Mesodermal cell (in vitro differentiated cells): ENCODE data around the gene WDPCP.
A peak's percentile ranks its signal among the peaks of the same experiment; 100 is the strongest.
"Not testable (repeated sequence)": the region's sequence is repeated elsewhere in the genome, so short reads cannot be mapped to it uniquely, and the experiment has no call there.

ENCODE experiments used
- H3K27ac ChIP-seq: 2 replicates; pipeline ENCODE4 v1.7.0; 2013; ENCODE audit warnings: mild to moderate bottlenecking, low read depth, low read length, moderate library complexity; ENCODE audit not compliant: severe bottlenecking
- H3K36me3 ChIP-seq: 2 replicates; pipeline ENCODE4 v1.7.1; 2013; ENCODE audit warnings: mild to moderate bottlenecking, low read length, moderate library complexity; ENCODE audit not compliant: control insufficient read depth, insufficient read depth
- H3K4me1 ChIP-seq: one replicate; pipeline ENCODE4 v1.7.1; 2013; ENCODE audit warnings: mild to moderate bottlenecking, low read length; ENCODE audit not compliant: insufficient read depth, control insufficient read depth, poor library complexity, severe bottlenecking
- H3K4me3 ChIP-seq: 2 replicates; pipeline ENCODE4 v1.7.0; 2013; ENCODE audit warnings: low read length, control low read depth, mild to moderate bottlenecking; ENCODE audit not compliant: insufficient read depth, poor library complexity, severe bottlenecking; ENCODE audit errors: extremely low read depth
- H3K9me3 ChIP-seq: 2 replicates; pipeline ENCODE4 v1.7.1; 2013; ENCODE audit warnings: mild to moderate bottlenecking, low read length, moderate library complexity; ENCODE audit not compliant: control insufficient read depth
- WGBS, 2 experiments: methylation state at CpG; one replicate each; pipeline ENCODE4 v1.1.5; 2013; ENCODE audit warnings: missing lambda C conversion rate in 2 of 2; ENCODE audit not compliant: insufficient coverage in 2 of 2; 5-methylcytosine and 5-hydroxymethylcytosine counted together

WDPCP gene

DNA sequence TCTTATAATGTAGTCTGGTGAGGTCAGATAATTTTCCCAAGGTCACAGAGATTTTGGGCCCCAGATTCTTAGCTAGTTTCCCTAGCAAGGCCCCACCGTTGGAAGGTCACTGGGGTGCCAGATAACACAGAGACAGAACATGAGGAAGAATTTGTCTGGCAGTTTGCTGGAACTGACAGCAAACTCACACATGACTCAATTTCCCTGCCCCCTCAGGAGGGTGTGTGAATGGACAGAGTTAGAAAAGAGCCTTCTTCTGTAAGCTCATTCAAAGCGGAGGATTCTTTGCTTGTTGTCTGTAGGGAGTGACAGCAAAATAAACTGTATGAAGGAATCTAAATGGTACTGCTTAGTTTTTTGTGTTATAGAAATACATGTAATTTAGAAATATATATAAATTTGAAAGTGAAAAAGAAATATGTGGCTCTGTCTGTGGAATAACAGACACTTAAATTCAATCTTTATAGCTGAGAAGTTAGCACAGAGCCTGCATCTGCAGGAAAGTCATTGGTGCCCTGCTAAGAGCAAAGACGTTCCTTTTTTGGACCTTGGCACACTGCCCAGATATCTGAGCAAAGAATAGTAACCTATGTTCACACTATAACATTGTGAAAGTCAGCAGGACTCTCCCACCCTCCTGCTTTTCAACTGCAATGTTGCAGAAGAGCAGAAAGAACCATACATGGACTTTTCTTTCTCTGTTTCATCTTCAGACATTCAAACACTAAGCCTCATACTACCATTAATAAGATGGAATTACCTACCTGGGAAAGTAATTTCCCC, 2.5 kb upstream of the WDPCP start:
- peaks cover 26% of the 10 kb centered on the region for H3K36me3 ChIP-seq
- H3K4me1 ChIP-seq, result peaks cover 20% of the 10 kb centered on the region
- 48 to 86% methylated on average over 2 of the region's 3 CpGs for WGBS, 2 experiments
- no peak overlapping the region for H3K4me3 ChIP-seq
- H3K9me3 ChIP-seq, result no peaks in the 10 kb centered on the region
- no peak overlapping the region for H3K27ac ChIP-seq

DNA sequence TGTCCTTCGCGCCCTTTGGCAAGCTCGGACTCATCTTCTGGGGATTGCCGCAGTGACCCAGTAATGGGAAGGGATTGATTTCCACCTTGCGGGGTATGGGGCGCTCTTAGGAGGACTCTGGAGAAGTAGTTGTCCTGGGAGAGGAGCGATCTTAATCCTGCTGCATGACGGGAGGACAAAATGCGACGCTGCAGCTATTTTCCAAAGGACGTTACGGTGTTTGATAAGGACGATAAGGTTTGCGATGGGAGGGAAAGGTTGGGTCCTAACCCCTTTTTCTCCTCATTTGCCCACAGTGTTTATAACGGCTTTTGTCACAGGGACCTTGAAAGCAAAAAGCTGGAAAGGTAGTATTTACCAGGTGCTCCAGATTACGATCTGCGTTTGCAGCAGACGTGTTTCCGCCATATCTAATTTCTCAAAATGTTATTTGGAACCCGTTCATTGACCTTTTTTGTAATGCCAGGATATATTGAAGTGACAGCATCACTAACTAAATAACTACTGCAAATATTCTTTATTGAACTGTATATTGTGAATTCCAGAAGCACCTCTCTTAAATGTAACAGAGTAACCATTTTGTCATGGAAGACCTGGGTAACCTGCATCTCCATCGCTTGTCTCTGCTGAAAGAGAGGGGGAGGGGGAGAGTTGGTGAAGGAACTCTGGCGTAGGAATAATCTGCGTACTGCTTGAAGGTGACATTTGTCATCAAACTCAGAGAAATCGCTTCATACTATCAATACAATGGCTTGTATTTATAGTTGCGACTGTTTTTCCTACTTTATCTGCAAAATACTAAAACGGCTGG, 1.1 kb upstream of the WDPCP start:
- Histone ChIP-seq H3K9me3 (no peaks in the 10 kb centered on the region), H3K36me3 (peaks cover 13% of the 10 kb centered on the region), H3K4me3 (peak overlapping the region; percentile 99), H3K4me1 (peaks cover 20% of the 10 kb centered on the region), H3K27ac (peak overlapping the region; percentile 58)
- WGBS, 2 experiments, result 2 to 9% methylated on average over 7 to 14 of the region's 26 CpGs

DNA sequence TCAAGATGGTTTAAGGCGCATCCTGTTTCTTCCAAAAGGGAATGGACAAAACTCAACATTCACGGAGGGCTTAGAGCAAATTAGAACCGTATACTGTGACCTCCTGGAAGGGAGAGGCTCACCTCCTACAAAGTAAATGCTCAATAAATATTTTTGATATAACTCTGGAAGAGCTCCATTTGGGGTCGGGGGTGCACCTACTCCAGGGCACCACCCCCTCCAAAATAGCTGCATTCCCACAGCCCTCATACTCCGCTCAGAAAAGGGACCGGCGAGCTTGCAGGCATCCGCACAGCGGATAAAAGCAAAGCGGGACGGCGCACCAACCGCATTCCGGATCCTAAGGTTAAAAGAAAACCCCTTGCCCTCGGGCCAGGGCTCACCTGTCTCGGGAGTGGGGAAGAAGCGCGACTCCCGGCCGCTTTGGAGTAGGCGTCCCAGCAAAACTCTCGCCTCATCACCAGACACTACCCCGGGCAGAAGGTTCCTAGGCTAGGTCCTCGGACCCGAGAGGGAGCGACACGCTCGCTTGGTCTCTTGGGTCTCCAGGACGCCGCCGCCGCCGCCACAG, 378 bp downstream of the WDPCP start:
- 0 to 2% methylated on average over 24 to 30 of the region's 33 CpGs for WGBS, 2 experiments
- Histone ChIP-seq H3K9me3 (no peaks in the 10 kb centered on the region), H3K4me1 (peaks cover 20% of the 10 kb centered on the region), H3K27ac (peak overlapping the region; percentile 58), H3K36me3 (peaks cover 10% of the 10 kb centered on the region), H3K4me3 (peak overlapping the region; percentile 99)

DNA sequence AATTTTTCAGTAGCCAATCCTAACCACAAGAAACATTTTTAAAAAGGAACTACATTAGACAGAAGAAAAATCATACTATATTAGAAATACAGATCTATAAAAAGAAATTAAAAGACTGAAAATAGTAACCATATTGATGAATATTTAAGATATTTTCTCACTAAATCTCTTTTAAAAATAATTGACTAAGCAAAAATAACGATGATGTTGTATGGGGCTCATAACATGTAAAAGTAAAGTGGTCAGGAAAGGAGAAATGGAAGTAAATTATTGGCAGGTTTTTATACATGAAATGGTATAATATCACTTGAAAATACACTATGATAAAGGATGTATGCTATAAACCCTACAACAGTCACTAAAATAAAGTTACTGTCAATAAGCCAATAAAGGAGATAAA, 5.4 kb downstream of the WDPCP start:
- WGBS, 2 experiments, result no CpG with 5 or more reads among the region's 1 CpG
- H3K27ac ChIP-seq, result no peak overlapping the region
- H3K36me3 ChIP-seq, result no peaks in the 10 kb centered on the region
- H3K9me3 ChIP-seq, result no peaks in the 10 kb centered on the region
- no peaks in the 10 kb centered on the region for H3K4me1 ChIP-seq
- no peak overlapping the region for H3K4me3 ChIP-seq

DNA sequence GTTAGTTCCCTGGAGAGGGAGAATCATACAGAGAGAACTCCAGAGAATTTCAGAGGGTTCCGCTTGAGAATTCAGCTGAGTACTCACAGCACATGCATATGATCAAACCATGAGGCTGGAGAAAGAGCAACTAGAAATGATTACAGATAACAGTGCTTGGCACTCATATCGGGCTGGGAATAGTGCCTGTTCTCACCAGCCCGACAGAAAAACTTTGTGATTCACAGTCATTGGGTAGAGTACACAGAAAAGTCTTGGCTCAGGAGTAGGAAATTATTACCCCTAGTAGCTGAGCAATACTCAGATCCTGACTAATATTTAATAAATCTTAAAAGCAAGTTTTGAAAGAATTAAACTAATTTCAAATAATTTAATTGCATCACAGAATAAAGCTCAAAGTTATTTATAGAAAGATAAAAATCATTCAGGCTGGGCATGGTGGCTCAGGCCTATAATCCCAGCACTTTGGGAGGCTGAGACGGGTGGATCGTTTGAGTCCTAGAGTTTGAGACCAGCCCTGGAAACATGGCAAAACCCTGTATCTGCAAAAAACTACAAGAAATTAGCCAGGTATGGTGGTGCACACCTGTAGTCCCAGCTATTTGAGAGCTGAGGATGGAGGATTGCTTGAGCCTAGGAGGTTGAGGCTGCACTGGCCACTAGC, 6.8 kb downstream of the WDPCP start:
- no peak overlapping the region for H3K27ac ChIP-seq
- WGBS, 2 experiments, result 91 to 98% methylated on average over 3 to 4 of the region's 5 CpGs
- no peak overlapping the region for H3K4me3 ChIP-seq
- no peaks in the 10 kb centered on the region for H3K36me3 ChIP-seq
- H3K9me3 ChIP-seq, result no peaks in the 10 kb centered on the region
- H3K4me1 ChIP-seq, result no peaks in the 10 kb centered on the region

DNA sequence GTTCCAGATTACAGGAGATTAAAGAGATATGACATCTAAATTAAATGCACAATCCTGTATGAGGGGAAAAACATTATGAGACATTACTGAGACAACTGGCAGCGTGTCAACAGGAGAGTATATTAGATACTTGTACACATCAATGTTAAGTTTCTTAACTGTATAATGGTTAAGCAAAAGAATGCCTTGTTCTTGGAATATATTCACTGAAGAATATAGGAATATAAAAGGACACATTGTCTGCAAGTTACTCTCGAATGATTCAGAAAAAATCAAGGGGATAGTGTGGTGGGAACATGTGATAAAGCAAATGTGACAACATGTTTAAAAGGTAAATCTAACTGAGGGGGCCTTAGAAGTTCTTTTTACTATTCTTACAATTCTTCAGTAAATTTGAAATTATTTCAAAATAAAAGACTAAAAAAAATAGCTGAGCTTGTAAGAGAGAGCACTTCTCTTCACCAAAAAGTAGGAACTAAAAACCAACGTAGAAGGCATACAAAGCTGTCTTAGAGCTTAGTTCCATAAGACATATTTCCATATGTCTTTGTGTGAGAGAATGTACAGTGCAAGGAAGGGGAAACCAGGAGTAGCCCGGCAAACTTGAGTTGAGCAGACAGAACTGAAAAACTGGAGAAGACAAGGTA, 7.5 kb downstream of the WDPCP start:
- H3K9me3 ChIP-seq, result no peaks in the 10 kb centered on the region
- no peaks in the 10 kb centered on the region for H3K36me3 ChIP-seq
- H3K27ac ChIP-seq, result no peak overlapping the region
- no peak overlapping the region for H3K4me3 ChIP-seq
- 90 to 100% methylated on average over 2 of the region's 4 CpGs for WGBS, 2 experiments
- H3K4me1 ChIP-seq, result no peaks in the 10 kb centered on the region

DNA sequence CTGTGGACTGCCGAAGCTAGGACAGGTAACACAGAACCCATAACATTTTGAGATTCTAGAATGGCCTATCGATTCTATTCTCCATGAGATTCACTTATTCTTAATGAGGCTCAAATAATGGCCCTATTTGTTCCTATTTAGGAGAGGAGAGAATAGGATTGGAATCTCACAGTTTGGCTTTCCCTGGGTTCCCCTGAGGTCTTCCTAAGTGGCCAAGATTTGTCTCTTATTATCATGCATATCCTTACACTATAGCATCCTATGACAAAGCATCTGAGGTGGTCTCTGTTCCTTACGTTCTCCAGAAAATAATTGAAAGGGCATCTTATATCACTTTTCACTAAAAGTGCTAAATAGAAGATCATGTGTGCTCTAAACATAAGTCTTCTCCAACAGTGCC, 9.5 kb downstream of the WDPCP start:
- Histone ChIP-seq H3K36me3 (no peaks in the 10 kb centered on the region), H3K9me3 (no peaks in the 10 kb centered on the region), H3K27ac (no peak overlapping the region), H3K4me1 (no peaks in the 10 kb centered on the region), H3K4me3 (no peak overlapping the region)
- WGBS, 2 experiments, result 94% methylated on average over 2 of the region's 3 CpGs; no CpG with 5 or more reads in 1 of the 2 experiments

DNA sequence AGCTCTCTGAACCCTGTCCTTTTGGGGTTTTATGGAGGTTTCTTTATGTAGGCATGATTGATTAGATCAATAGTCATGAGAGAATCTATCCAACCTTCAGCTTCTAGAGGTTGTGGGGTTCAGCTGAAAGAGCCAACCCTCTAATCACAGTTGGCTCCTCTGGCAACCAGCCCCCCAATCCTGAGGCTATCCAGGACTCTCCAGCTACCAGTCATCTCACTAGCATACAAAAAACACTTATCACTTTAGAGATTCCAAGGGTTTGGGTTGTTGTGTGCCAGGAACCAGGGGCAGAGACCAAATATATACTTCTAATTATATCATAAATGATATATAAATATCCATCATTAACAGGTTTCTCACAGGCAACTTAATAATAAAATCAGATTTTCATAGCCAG, 11.7 kb downstream of the WDPCP start:
- Histone ChIP-seq H3K36me3 (no peaks in the 10 kb centered on the region), H3K4me1 (no peaks in the 10 kb centered on the region)

DNA sequence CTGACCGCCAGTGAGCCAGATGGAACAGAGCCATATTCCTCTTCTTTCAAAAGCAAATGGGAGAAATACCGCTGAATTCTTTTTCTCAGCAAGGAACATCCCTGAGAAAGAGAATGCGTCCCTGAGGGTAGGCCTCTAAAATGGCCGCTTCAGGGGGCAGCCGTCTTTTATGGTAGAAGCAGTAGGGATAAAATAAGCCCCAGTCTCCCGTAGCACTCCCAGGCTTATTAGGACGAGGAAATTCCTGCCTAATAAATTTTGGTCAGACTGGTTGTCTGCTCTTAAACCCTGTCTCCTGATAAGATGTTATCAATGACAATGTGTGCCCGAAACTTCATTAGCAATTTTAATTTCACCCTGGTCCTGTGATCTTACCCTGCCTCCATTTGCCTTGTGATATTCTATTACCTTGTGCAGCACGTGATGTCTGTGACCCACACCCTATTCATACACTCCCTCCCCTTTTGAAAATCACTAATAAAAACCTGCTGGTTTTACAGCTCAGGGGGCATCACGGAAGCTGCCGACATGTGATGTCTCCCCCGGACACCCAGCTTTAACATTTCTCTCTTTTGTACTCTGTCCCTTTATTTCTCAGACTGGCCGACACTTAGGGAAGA, 14.4 kb downstream of the WDPCP start:
- H3K27ac ChIP-seq, H3K4me3 ChIP-seq, H3K9me3 ChIP-seq, H3K4me1 ChIP-seq, H3K36me3 ChIP-seq: not testable (repeated sequence)
- WGBS, 2 experiments, result 84 to 93% methylated on average over 9 to 10 of the region's 13 CpGs

More for the DNA sequence above, 11.7 kb downstream of the WDPCP start:
- no peaks in the 10 kb centered on the region for H3K9me3 ChIP-seq
- H3K4me3 ChIP-seq, result no peak overlapping the region
- H3K27ac ChIP-seq, result no peak overlapping the region

DNA sequence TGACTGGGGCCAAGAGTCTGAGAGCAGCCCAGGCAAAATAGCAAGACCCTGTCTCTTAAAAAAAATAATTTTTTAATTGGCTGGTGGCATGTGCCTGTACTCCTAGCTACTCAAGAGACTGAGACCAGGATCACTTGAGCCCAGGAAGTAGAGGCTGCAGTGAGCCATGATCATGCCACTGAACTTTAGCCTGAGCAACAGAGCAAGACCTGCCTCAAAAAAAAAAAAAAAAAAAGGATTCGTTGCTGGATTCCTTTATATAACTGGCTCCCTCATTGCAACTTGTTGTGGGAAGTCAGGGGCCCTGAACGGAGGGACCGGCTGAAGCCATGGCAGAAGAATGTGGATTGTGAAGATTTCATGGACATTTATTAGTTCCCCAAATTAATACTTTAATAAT, 15.3 kb downstream of the WDPCP start:
- not testable (repeated sequence) for H3K36me3 ChIP-seq, H3K4me3 ChIP-seq, H3K9me3 ChIP-seq, H3K4me1 ChIP-seq, H3K27ac ChIP-seq
- WGBS, 2 experiments, result no CpG with 5 or more reads among the region's 3 CpGs
